Lung (tissue), 12 donors: ENCODE results near the gene SLC37A1. TPM values are rescaled to one million over a fixed set of nuclear protein-coding genes. Genes with fewer than 3 reads are reported as not detected.

ENCODE experiments used
- ATAC-seq: fragments of 200-7000 bp; cut with Tn5 transposase; one replicate; pipeline ENCODE4 v1.9.1; 2020; ENCODE audit warnings: moderate number of reproducible peaks; ENCODE audit not compliant: insufficient read depth, low FRiP score
- DNase-seq, 3 donors: peaks; one replicate each; pipeline ENCODE4 v3.0.0-alpha.2; 2013 to 2017
- H3K27ac ChIP-seq, 2 donors: one replicate each; pipeline ENCODE4 v1.5.1; 2013; ENCODE audit warnings: mild to moderate bottlenecking in 2 of 2, moderate library complexity in 2 of 2, control low read depth in 1 of 2, inconsistent platforms in 1 of 2, low read depth in 1 of 2, low read length in 1 of 2
- H3K27me3 ChIP-seq, 3 donors: one replicate each; pipeline ENCODE4 v1.5.1; 2013; ENCODE audit warnings: low read length in 2 of 3; ENCODE audit not compliant: control insufficient read depth in 3 of 3, insufficient read depth in 3 of 3
- H3K36me3 ChIP-seq, 4 donors: one replicate each; pipeline ENCODE4 v1.5.1; 2013; ENCODE audit warnings: low read length in 4 of 4, mild to moderate bottlenecking in 1 of 4, moderate library complexity in 1 of 4; ENCODE audit not compliant: control insufficient read depth in 4 of 4, insufficient read depth in 4 of 4
- H3K4me1 ChIP-seq, 5 donors: one replicate each; pipeline ENCODE4 v1.5.1; 2013; ENCODE audit warnings: low read length in 5 of 5, mild to moderate bottlenecking in 2 of 5, moderate library complexity in 1 of 5; ENCODE audit not compliant: control insufficient read depth in 5 of 5, insufficient read depth in 5 of 5
- H3K4me3 ChIP-seq: one replicate; pipeline ENCODE4 v1.5.1; 2013; ENCODE audit warnings: mild to moderate bottlenecking, control low read depth, moderate library complexity
- H3K9ac ChIP-seq, 2 donors: one replicate each; pipeline ENCODE4 v1.5.1; 2013; ENCODE audit warnings: low read length in 2 of 2, control low read depth in 1 of 2; ENCODE audit not compliant: insufficient read depth in 1 of 2
- H3K9me3 ChIP-seq, 4 donors: one replicate each; pipeline ENCODE4 v1.5.1; 2013; ENCODE audit warnings: low read length in 3 of 4, mild to moderate bottlenecking in 1 of 4, moderate library complexity in 1 of 4; ENCODE audit not compliant: control insufficient read depth in 4 of 4, insufficient read depth in 3 of 4
- WGBS, 2 donors: extraction: QIAGEN DNeasy Blood & Tissue Kit; methylation state at CpG; one replicate each; pipeline ENCODE4 v1.1.7; 2013; 5-methylcytosine and 5-hydroxymethylcytosine counted together
- polyA plus RNA-seq, 2 donors: library from polyadenylated mRNA; stranded (reverse); fragments of 200-250 nt; gene quantifications; one replicate each; pipeline ENCODE4 v1.2.1, GENCODE V29; 2013
- total RNA-seq, 2 donors: library from RNA; depleted of rRNA in 1 of 2; stranded (reverse); fragments of >200 nt in 1 of 2; gene quantifications; one replicate each; pipeline ENCODE4 v1.2.1, GENCODE V29; 2014 to 2021
- TF ChIP-seq, protein P1 (sequence below): IDR thresholded peaks from 2 replicates; pipeline ENCODE4 v1.5.1; 2012; ENCODE audit warnings: mild to moderate bottlenecking; ENCODE audit errors: control extremely low read depth, extremely low read depth
- donor health status: control.
- donor health status: control.
- donor health status: Bipolar disorder and iron deficiency.
- donor health status: healthy.
- donor health status: DM: yes; HTN: yes; CAD: no.

The SLC37A1 gene
- total and polyA plus RNA-seq, 4 donors: 13.3 to 29.5 (median 19.6) TPM

DNA sequence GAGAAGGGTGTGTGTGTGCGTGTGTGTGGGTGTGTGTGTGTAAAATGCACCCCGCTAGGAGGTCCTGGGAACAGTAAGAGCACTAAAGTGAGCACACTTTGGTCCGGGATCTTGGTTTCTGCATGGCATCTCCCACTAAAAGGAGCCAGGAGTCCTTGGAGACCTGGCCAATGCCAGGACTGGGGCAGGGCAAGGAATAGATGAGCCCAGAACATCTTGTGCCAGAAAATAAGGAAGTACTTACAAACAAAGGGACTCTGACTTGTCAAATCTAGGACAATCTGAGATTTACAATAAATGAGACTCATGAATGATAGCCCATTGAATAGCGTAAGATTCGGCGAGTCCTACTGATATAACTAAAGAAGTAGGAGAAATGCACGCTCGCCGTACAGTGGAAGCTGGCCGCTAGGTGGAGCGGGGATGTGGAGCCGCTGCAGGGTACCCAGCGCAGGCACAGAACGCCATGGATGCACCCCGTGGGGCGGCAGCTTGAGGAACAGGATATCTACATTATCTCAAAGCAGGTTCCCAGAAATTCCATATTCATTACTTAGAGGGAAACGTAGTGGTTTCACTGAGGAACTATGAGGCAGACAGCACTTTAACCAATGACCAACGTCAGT, 7.1 kb downstream of the SLC37A1 start:
- TF ChIP-seq, protein P1, sequence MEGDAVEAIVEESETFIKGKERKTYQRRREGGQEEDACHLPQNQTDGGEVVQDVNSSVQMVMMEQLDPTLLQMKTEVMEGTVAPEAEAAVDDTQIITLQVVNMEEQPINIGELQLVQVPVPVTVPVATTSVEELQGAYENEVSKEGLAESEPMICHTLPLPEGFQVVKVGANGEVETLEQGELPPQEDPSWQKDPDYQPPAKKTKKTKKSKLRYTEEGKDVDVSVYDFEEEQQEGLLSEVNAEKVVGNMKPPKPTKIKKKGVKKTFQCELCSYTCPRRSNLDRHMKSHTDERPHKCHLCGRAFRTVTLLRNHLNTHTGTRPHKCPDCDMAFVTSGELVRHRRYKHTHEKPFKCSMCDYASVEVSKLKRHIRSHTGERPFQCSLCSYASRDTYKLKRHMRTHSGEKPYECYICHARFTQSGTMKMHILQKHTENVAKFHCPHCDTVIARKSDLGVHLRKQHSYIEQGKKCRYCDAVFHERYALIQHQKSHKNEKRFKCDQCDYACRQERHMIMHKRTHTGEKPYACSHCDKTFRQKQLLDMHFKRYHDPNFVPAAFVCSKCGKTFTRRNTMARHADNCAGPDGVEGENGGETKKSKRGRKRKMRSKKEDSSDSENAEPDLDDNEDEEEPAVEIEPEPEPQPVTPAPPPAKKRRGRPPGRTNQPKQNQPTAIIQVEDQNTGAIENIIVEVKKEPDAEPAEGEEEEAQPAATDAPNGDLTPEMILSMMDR: no peak
- WGBS, 2 donors: 90 to 92% methylated on average over 18 of the region's 18 CpGs
- no peak for ATAC-seq
- H3K27me3 ChIP-seq: no peaks in the 10 kb centered on the region
- no peak overlapping the region for H3K4me3 ChIP-seq
- H3K36me3 ChIP-seq: peaks cover 0 to 13% (median 8%) of the 10 kb centered on the region in 4 donors
- DNase-seq: no peak
- no peaks in the 10 kb centered on the region for H3K9me3 ChIP-seq
- H3K9ac ChIP-seq: no peak overlapping the region
- H3K4me1 ChIP-seq: peaks cover 4 to 27% (median 11%) of the 10 kb centered on the region in 5 donors
- no peak overlapping the region for H3K27ac ChIP-seq

DNA sequence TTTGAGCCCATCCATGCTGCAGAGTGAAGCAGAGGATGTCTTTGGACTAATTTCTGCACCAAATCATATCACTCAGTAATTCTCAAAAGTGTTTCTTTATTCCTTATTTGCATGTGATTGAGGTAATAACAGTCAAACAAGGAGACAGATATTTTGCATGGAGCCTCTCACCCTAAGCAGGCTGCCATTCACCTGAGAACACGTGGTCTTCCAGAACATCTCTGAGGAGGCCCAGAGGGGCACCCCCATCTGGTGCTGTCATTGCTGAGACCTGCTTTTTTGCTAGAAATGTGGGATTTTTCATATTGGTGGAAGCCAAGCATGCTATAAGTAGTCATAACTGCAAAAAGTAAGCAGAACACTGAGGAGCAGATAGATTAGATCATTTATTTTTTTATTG, 7.7 kb downstream of the SLC37A1 start:
- H3K9me3 ChIP-seq: no peaks in the 10 kb centered on the region
- 87 to 89% methylated on average over 1 of the region's 1 CpG for WGBS, 2 donors
- no peak overlapping the region for H3K9ac ChIP-seq
- TF ChIP-seq, protein P1: no peak
- H3K27ac ChIP-seq: no peak overlapping the region
- no peaks in the 10 kb centered on the region for H3K27me3 ChIP-seq
- no peak for ATAC-seq
- H3K4me3 ChIP-seq: no peak overlapping the region
- peaks cover 4 to 31% (median 11%) of the 10 kb centered on the region in 5 donors for H3K4me1 ChIP-seq
- H3K36me3 ChIP-seq: peaks cover 0 to 13% (median 8%) of the 10 kb centered on the region in 4 donors
- no peak for DNase-seq

DNA sequence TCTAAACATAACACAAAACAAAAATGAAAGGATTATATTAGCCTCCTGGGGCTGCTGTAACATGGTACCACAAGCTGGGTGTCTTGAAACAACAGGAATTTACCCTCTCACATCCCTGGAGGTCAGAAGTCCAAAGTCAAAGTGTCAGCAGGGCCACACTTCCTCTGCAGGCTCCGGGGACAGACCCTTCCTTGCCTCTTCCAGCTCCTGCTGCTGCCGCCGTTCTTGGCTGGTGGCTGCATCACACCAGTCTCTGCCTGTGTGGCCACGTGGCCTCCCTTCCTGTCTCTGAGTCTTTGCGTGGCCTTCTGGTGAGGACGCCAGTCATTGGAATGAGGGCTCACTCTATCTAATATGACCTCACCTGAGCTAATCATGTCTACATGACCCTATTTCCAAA, 8.2 kb downstream of the SLC37A1 start:
- no peak for DNase-seq
- Histone ChIP-seq H3K9ac (no peak overlapping the region), H3K4me1 (peaks cover 4 to 35% (median 11%) of the 10 kb centered on the region in 5 donors), H3K36me3 (peaks cover 0 to 13% (median 8%) of the 10 kb centered on the region in 4 donors), H3K27me3 (no peaks in the 10 kb centered on the region), H3K27ac (no peak overlapping the region), H3K4me3 (no peak overlapping the region), H3K9me3 (no peaks in the 10 kb centered on the region)
- 69 to 83% methylated on average over 6 of the region's 6 CpGs for WGBS, 2 donors
- ATAC-seq: no peak
- TF ChIP-seq, protein P1: no peak

DNA sequence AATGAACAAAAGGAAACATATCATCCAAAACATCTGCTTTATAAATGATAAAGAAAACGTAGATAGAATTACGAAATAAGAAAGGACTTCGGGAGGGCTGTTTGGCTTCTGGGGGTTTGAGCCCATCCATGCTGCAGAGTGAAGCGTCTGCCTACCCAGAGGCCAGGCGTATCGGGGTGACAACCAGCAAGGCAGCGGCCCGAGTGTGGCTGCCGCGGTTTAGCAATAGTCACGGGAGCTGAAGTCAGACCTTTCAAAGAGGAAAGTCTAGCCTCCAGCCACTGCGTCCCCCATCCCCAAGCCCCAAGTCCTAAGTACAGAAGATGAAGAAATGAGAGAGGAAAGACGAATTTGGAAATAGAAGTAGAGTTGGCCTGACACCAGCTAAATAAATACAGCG, 8.6 kb downstream of the SLC37A1 start:
- DNase-seq: no peak
- no peaks in the 10 kb centered on the region for H3K27me3 ChIP-seq
- H3K27ac ChIP-seq: no peak overlapping the region
- WGBS, 2 donors: 75 to 82% methylated on average over 14 of the region's 14 CpGs
- TF ChIP-seq, protein P1: no peak
- ATAC-seq: no peak
- H3K36me3 ChIP-seq: peaks cover 0 to 13% (median 8%) of the 10 kb centered on the region in 4 donors
- H3K9me3 ChIP-seq: no peaks in the 10 kb centered on the region
- no peak overlapping the region for H3K9ac ChIP-seq
- H3K4me3 ChIP-seq: no peak overlapping the region
- peaks cover 4 to 35% (median 11%) of the 10 kb centered on the region in 5 donors for H3K4me1 ChIP-seq
